ENCODE measurements around the gene C12orf56. TPM values are rescaled to one million over a fixed set of nuclear protein-coding genes. Genes with fewer than 3 reads are reported as not detected.
"Not testable (repeated sequence)": the region's sequence is repeated elsewhere in the genome, so short reads cannot be mapped to it uniquely, and the experiment has no call there.

The C12orf56 gene
- total RNA-seq, 1 experiment from 2014 or later, result not detected

- Histone ChIP-seq H4K20me1 (ENCODE audit: insufficient read depth) (no peaks in the 10 kb centered on the region), H2AFZ (no peak overlapping the region), H3K27me3 (ENCODE audit: insufficient read depth, low read depth) (no peaks in the 10 kb centered on the region), H3K9me3 (ENCODE audit: insufficient read depth, low read depth) (no peaks in the 10 kb centered on the region), H3K79me2 (ENCODE audit: low read depth) (peaks cover 16% of the 10 kb centered on the region), H3K4me2 (peak overlapping the region; percentile 92; the same call in 1 of the 2 replicates), H3F3A (ENCODE audit: insufficient read depth, low read depth) (no peaks in the 10 kb centered on the region), H3K9me2 (ENCODE audit: insufficient read depth) (no peaks in the 10 kb centered on the region), H3K4me3 (no peak overlapping the region), H3K4me1 (replicated peaks; ENCODE audit: insufficient read depth) (peaks cover 29% of the 10 kb centered on the region), H3K36me3 (ENCODE audit: low read depth) (0 out of 2 replicates have a peak, but pooled peaks cover 4% of the 10 kb centered on the region), H3K27ac (no peak overlapping the region)
- BruUV-seq (replicated peaks), result no TSS peak
- POLR2A ChIA-PET (ENCODE audit: unreplicated experiment), result no interaction called here
- DNase-seq, result no peak
- CTCF ChIA-PET, result no interaction called here
- TF ChIP-seq EZH2 (IDR thresholded peaks at IDR 0.05; ENCODE audit: low read depth) (no peak), CTCF (conservative IDR thresholded peaks at IDR 0.05) (no peak)
- intact Hi-C loops (cut with micrococcal nuclease; ENCODE audit: unreplicated experiment), result loop anchor here (2.0 to 5.0 kb wide), 2 partner anchors 39 to 133 kb away; no protein-coding TSS in a partner anchor
Measured at GRCh38 chr12:64220046-64220445, 170.5 kb downstream of the C12orf56 start.

- H4K20me1 ChIP-seq (ENCODE audit: insufficient read depth), result no peaks in the 10 kb centered on the region
- no peak overlapping the region for H2AFZ ChIP-seq
- H3K4me1 ChIP-seq (replicated peaks; ENCODE audit: insufficient read depth), result peaks cover 29% of the 10 kb centered on the region
- POLR2A ChIA-PET (ENCODE audit: unreplicated experiment), result no interaction called here
- intact Hi-C loops (cut with micrococcal nuclease; ENCODE audit: unreplicated experiment), result no loop called here
- BruUV-seq (replicated peaks), result no TSS peak
- CTCF ChIA-PET, result no interaction called here
- H3K9me2 ChIP-seq (ENCODE audit: insufficient read depth), result no peaks in the 10 kb centered on the region
- peak overlapping the region; percentile 35; the same call in 1 of the 2 replicates for H3K27ac ChIP-seq
- H3K36me3 ChIP-seq (ENCODE audit: low read depth), result 0 out of 2 replicates have a peak, but pooled peaks cover 4% of the 10 kb centered on the region
- H3K27me3 ChIP-seq (ENCODE audit: insufficient read depth, low read depth), result no peaks in the 10 kb centered on the region
- no peak for TF ChIP-seq CTCF (conservative IDR thresholded peaks at IDR 0.05)
- TF ChIP-seq EZH2 (IDR thresholded peaks at IDR 0.05; ENCODE audit: low read depth), result no peak
- no peaks in the 10 kb centered on the region for H3K9me3 ChIP-seq (ENCODE audit: insufficient read depth, low read depth)
- no peak for DNase-seq
- H3K79me2 ChIP-seq (ENCODE audit: low read depth), result peaks cover 16% of the 10 kb centered on the region
- no peak overlapping the region for H3K4me3 ChIP-seq
- peak overlapping the region; percentile 92 for H3K4me2 ChIP-seq
- H3F3A ChIP-seq (ENCODE audit: insufficient read depth, low read depth), result no peaks in the 10 kb centered on the region
Measured at GRCh38 chr12:64219145-64219544, 171.4 kb downstream of the C12orf56 start.

GRCh38 chr12:64218597-64218996, 172.0 kb downstream of the C12orf56 start:
- CTCF ChIA-PET, result no interaction called here
- no peak overlapping the region for H3K4me2 ChIP-seq
- H3K36me3 ChIP-seq (ENCODE audit: low read depth), result 0 out of 2 replicates have a peak, but pooled peaks cover 4% of the 10 kb centered on the region
- peaks cover 29% of the 10 kb centered on the region for H3K4me1 ChIP-seq (replicated peaks; ENCODE audit: insufficient read depth)
- H3K4me3 ChIP-seq, result no peak overlapping the region
- no peaks in the 10 kb centered on the region for H3F3A ChIP-seq (ENCODE audit: insufficient read depth, low read depth)
- TF ChIP-seq EZH2 (IDR thresholded peaks at IDR 0.05; ENCODE audit: low read depth) (no peak), CTCF (conservative IDR thresholded peaks at IDR 0.05) (no peak)
- no peaks in the 10 kb centered on the region for H3K9me3 ChIP-seq (ENCODE audit: insufficient read depth, low read depth)
- BruUV-seq (replicated peaks), result no TSS peak
- intact Hi-C loops (cut with micrococcal nuclease; ENCODE audit: unreplicated experiment), result no loop called here
- no peaks in the 10 kb centered on the region for H4K20me1 ChIP-seq (ENCODE audit: insufficient read depth)
- H3K9me2 ChIP-seq (ENCODE audit: insufficient read depth), result no peaks in the 10 kb centered on the region
- no peak overlapping the region for H3K27ac ChIP-seq
- DNase-seq, result no peak
- H3K27me3 ChIP-seq (ENCODE audit: insufficient read depth, low read depth), result no peaks in the 10 kb centered on the region
- POLR2A ChIA-PET (ENCODE audit: unreplicated experiment), result no interaction called here
- peaks cover 16% of the 10 kb centered on the region for H3K79me2 ChIP-seq (ENCODE audit: low read depth)
- no peak overlapping the region for H2AFZ ChIP-seq

- H3K27me3 ChIP-seq (ENCODE audit: insufficient read depth, low read depth); H3K9me3 ChIP-seq (ENCODE audit: insufficient read depth, low read depth); POLR2A ChIA-PET (ENCODE audit: unreplicated experiment); H3F3A ChIP-seq (ENCODE audit: insufficient read depth, low read depth); DNase-seq; H3K27ac ChIP-seq; H4K20me1 ChIP-seq (ENCODE audit: insufficient read depth); H3K9me2 ChIP-seq (ENCODE audit: insufficient read depth); H3K4me3 ChIP-seq; H3K36me3 ChIP-seq (ENCODE audit: low read depth); BruUV-seq (replicated peaks); H2AFZ ChIP-seq; H3K4me2 ChIP-seq; CTCF ChIA-PET; intact Hi-C loops (cut with micrococcal nuclease; ENCODE audit: unreplicated experiment): not testable (repeated sequence)
- H3K79me2 ChIP-seq (ENCODE audit: low read depth), result peaks cover 16% of the 10 kb centered on the region
- H3K4me1 ChIP-seq (replicated peaks; ENCODE audit: insufficient read depth), result peaks cover 29% of the 10 kb centered on the region
Measured at GRCh38 chr12:64217643-64218042, 172.9 kb downstream of the C12orf56 start.
